H1 (cell line): Measurements from ENCODE around the gene TNNT1. TPM values are rescaled to one million over a fixed set of nuclear protein-coding genes. Genes with fewer than 3 reads are reported as not detected.
A peak's percentile ranks its signal among the peaks of the same experiment; 100 is the strongest.

ENCODE experiments used
- CTCF ChIA-PET: fragments of 300-600 bp; sonication (Branson Sonifier 250); formaldehyde crosslinking; loops from one replicate; lab custom pipeline; 2021; ENCODE audit not compliant: partially characterized antibody; lab: Charles Lee
- POLR2A ChIA-PET: fragments of 300-600 bp; sonication (Branson Sonifier 250); formaldehyde crosslinking; loops from one replicate; lab custom pipeline; 2021; ENCODE audit warnings: inconsistent platforms; ENCODE audit not compliant: partially characterized antibody; lab: Charles Lee
- DNase-seq, 2 experiments: peaks; one replicate each; pipeline versions ENCODE4 v3.0.0 to v3.0.0-alpha.2; 2010 to 2022; ENCODE audit warnings: low spot score in 2 of 2, low read depth in 1 of 2, mixed read lengths in 1 of 2
- FAIRE-seq: peaks from 2 replicates; lab custom pipeline; 2011; peaks lifted over from hg19 to GRCh38; lab: Jason Lieb, UNC
- H2AFZ ChIP-seq: 2 replicates; pipeline ENCODE4 v1.8.1; 2012; ENCODE audit warnings: low read length, inconsistent platforms
- H2AK5ac ChIP-seq: 2 replicates; pipeline ENCODE4 v1.6.1; 2013; ENCODE audit warnings: low read depth, low read length
- H2BK120ac ChIP-seq: replicated peaks from 2 replicates; pipeline ENCODE3; 2013; ENCODE audit warnings: low read depth, low read length, inconsistent platforms
- H2BK12ac ChIP-seq: 2 replicates; pipeline ENCODE4 v1.6.1; 2013; ENCODE audit warnings: low read depth, low read length
- H2BK15ac ChIP-seq: 2 replicates; pipeline ENCODE4 v1.6.1; 2013; ENCODE audit warnings: low read length
- H2BK20ac ChIP-seq: 2 replicates; pipeline ENCODE4 v1.6.1; 2013; ENCODE audit warnings: low read length
- H2BK5ac ChIP-seq: 2 replicates; pipeline ENCODE4 v1.6.1; 2013; ENCODE audit warnings: low read depth, low read length
- H3K14ac ChIP-seq: 2 replicates; pipeline ENCODE4 v1.6.1; 2013; ENCODE audit warnings: inconsistent platforms; ENCODE audit not compliant: insufficient read length
- H3K18ac ChIP-seq: 2 replicates; pipeline ENCODE4 v1.6.1; 2013; ENCODE audit warnings: low read length; ENCODE audit errors: extremely low read depth
- H3K23ac ChIP-seq: 2 replicates; pipeline ENCODE4 v1.6.1; 2013; ENCODE audit warnings: inconsistent platforms; ENCODE audit not compliant: insufficient read length
- H3K23me2 ChIP-seq: 2 replicates; pipeline ENCODE4 v1.6.1; 2013; ENCODE audit warnings: low read depth, low read length
- H3K27ac ChIP-seq: 2 replicates; pipeline ENCODE4 v1.6.1; 2011; ENCODE audit warnings: low read depth, low read length, inconsistent platforms
- H3K27me3 ChIP-seq, 4 experiments: replicated peaks in 1 of 4; 1 replicate in 1 of 4; 2 replicates in 3 of 4; pipeline versions ENCODE4 v1.6.1 to v1.8.1; 2011 to 2013; ENCODE audit warnings: low read length in 3 of 4, mild to moderate bottlenecking in 3 of 4, inconsistent platforms in 2 of 4, mixed read lengths in 2 of 4, moderate library complexity in 1 of 4; ENCODE audit not compliant: control insufficient read depth in 3 of 4, insufficient read depth in 3 of 4; ENCODE audit errors: extremely low read depth in 1 of 4
- H3K36me3 ChIP-seq, 4 experiments: 2 replicates each; pipeline versions ENCODE4 v1.6.1 to v1.8.1; 2011 to 2013; ENCODE audit warnings: mild to moderate bottlenecking in 4 of 4, low read length in 3 of 4, moderate library complexity in 2 of 4, control low read depth in 1 of 4, inconsistent platforms in 1 of 4; ENCODE audit not compliant: insufficient read depth in 4 of 4, control insufficient read depth in 2 of 4
- H3K4ac ChIP-seq: replicated peaks from 2 replicates; pipeline ENCODE3; 2013; ENCODE audit warnings: low read length, low read depth, mixed read lengths, inconsistent platforms; ENCODE audit not compliant: insufficient read length
- H3K4me1 ChIP-seq, 4 experiments: replicated peaks in 1 of 4; 1 replicate in 1 of 4; 2 replicates in 3 of 4; pipeline versions ENCODE4 v1.6.1 to v1.8.1; 2011 to 2013; ENCODE audit warnings: low read length in 3 of 4, inconsistent platforms in 2 of 4, mixed read lengths in 1 of 4; ENCODE audit not compliant: insufficient read depth in 4 of 4, control insufficient read depth in 3 of 4
- H3K4me2 ChIP-seq, 2 experiments: 2 replicates each; pipeline versions ENCODE4 v1.6.1 to v1.8.1; 2011 to 2013; ENCODE audit warnings: low read depth in 2 of 2, low read length in 2 of 2, control low read depth in 1 of 2, inconsistent platforms in 1 of 2, mild to moderate bottlenecking in 1 of 2; ENCODE audit not compliant: insufficient read depth in 1 of 2
- H3K4me3 ChIP-seq, 4 experiments: fragments of 200-600, 300-600 bp in 1 of 4; sonication (generic), shearing (Covaris generic), sonication (Bioruptor Twin) in 1 of 4; 2 replicates each; pipeline versions ENCODE4 v1.5.1 to v1.8.1; 2011 to 2016; ENCODE audit warnings: low read length in 4 of 4, low read depth in 3 of 4, control low read depth in 2 of 4, inconsistent platforms in 2 of 4, mild to moderate bottlenecking in 2 of 4, mixed read lengths in 1 of 4, moderate library complexity in 1 of 4; ENCODE audit not compliant: insufficient read depth in 2 of 4; ENCODE audit errors: extremely low read depth in 1 of 4
- H3K56ac ChIP-seq: replicated peaks from 2 replicates; pipeline ENCODE3; 2013; ENCODE audit warnings: low read depth, mild to moderate bottlenecking, mixed read lengths, low read length, inconsistent platforms; ENCODE audit not compliant: insufficient read length
- H3K79me1 ChIP-seq: 2 replicates; pipeline ENCODE4 v1.6.1; 2013; ENCODE audit warnings: low read depth, low read length, control low read depth
- H3K79me2 ChIP-seq, 2 experiments: 2 replicates each; pipeline versions ENCODE4 v1.6.1 to v1.8.1; 2012 to 2013; ENCODE audit warnings: low read length in 2 of 2, mild to moderate bottlenecking in 2 of 2, inconsistent platforms in 1 of 2; ENCODE audit not compliant: insufficient read depth in 2 of 2, control insufficient read depth in 1 of 2
- H3K9ac ChIP-seq, 4 experiments: replicated peaks in 1 of 4; 1 replicate in 1 of 4; 2 replicates in 3 of 4; pipeline versions ENCODE4 v1.6.1 to v1.8.1; 2011 to 2013; ENCODE audit warnings: low read depth in 3 of 4, low read length in 3 of 4, control low read depth in 2 of 4, mild to moderate bottlenecking in 2 of 4, moderate library complexity in 2 of 4, inconsistent platforms in 1 of 4; ENCODE audit errors: extremely low read depth in 1 of 4
- H3K9me3 ChIP-seq, 2 experiments: 2 replicates each; pipeline versions ENCODE4 v1.6.1 to v1.8.1; 2012 to 2013; ENCODE audit warnings: mild to moderate bottlenecking in 2 of 2, moderate library complexity in 2 of 2, control low read depth in 1 of 2, inconsistent platforms in 1 of 2, low read depth in 1 of 2, low read length in 1 of 2, mixed read lengths in 1 of 2; ENCODE audit not compliant: insufficient read depth in 2 of 2
- H4K20me1 ChIP-seq, 2 experiments: replicated peaks in 1 of 2; 2 replicates each; pipeline versions ENCODE3 to v1.8.1; 2011 to 2013; ENCODE audit warnings: inconsistent platforms in 2 of 2, low read length in 2 of 2, mild to moderate bottlenecking in 1 of 2; ENCODE audit not compliant: insufficient read depth in 2 of 2, control insufficient read depth in 1 of 2
- H4K5ac ChIP-seq: 2 replicates; pipeline ENCODE4 v1.6.1; 2013; ENCODE audit warnings: low read length, low read depth, mixed read lengths, inconsistent platforms; ENCODE audit not compliant: insufficient read length
- H4K8ac ChIP-seq: 2 replicates; pipeline ENCODE4 v1.8.0; 2013; ENCODE audit warnings: mild to moderate bottlenecking, moderate library complexity, low read length, inconsistent platforms; ENCODE audit not compliant: insufficient read depth; ENCODE audit errors: extremely low read depth
- H4K91ac ChIP-seq: replicated peaks from 2 replicates; pipeline ENCODE3; 2013; ENCODE audit warnings: low read length, mixed read lengths, inconsistent platforms; ENCODE audit not compliant: insufficient read length
- CBX8 ChIP-seq: fragments of 300-800, 300-1000 bp; sonication (generic); IDR thresholded peaks from 2 replicates; pipeline ENCODE4 v1.7.1; 2016; ENCODE audit warnings: low read depth, low read length, borderline replicate concordance
- CTCF ChIP-seq, 3 experiments: IDR thresholded peaks; 1 replicate in 2 of 3; 2 replicates in 1 of 3; pipeline versions ENCODE4 v1.5.1 to v1.6.1; 2011; ENCODE audit warnings: low read length in 3 of 3, mild to moderate bottlenecking in 3 of 3, inconsistent platforms in 2 of 3, low read depth in 1 of 3, moderate library complexity in 1 of 3; ENCODE audit not compliant: insufficient read depth in 1 of 3; ENCODE audit errors: control extremely low read depth in 1 of 3
- EGR1 ChIP-seq: IDR thresholded peaks from 2 replicates; pipeline ENCODE4 v1.6.1; 2011; ENCODE audit warnings: low read depth, low read length, borderline replicate concordance
- RAD21 ChIP-seq, 2 experiments: IDR thresholded peaks in 1 of 2; conservative IDR thresholded peaks in 1 of 2; 2 replicates each; pipeline ENCODE4 v1.6.1; 2011; ENCODE audit warnings: low read depth in 2 of 2, low read length in 2 of 2, improper control_type of control experiment in 1 of 2, inconsistent platforms in 1 of 2, mild to moderate bottlenecking in 1 of 2, moderate library complexity in 1 of 2
- SP1 ChIP-seq: IDR thresholded peaks from 2 replicates; pipeline ENCODE4 v1.6.1; 2011; ENCODE audit warnings: low read depth, low read length
- TCF12 ChIP-seq: IDR thresholded peaks from 2 replicates; pipeline ENCODE4 v1.6.1; 2011; ENCODE audit warnings: low read depth, mild to moderate bottlenecking, low read length
- ZNF274 ChIP-seq: IDR thresholded peaks from 2 replicates; pipeline ENCODE4 v1.7.0; 2012; ENCODE audit warnings: low read length, borderline replicate concordance; ENCODE audit errors: extremely low read depth
- WGBS, 2 experiments: shearing (Covaris generic) in 1 of 2; methylation state at CpG; one replicate each; pipeline versions ENCODE4 v1.1.6 to v1.1.7; 2013 to 2015; ENCODE audit warnings: low lambda C conversion rate in 2 of 2, mixed read lengths in 2 of 2, inconsistent platforms in 1 of 2, low coverage in 1 of 2, missing lambda C conversion rate in 1 of 2; ENCODE audit not compliant: insufficient replicate concordance in 2 of 2, insufficient coverage in 1 of 2, insufficient read length in 1 of 2; ENCODE audit errors: extremely low coverage in 1 of 2, missing lambda C conversion rate in 1 of 2; 5-methylcytosine and 5-hydroxymethylcytosine counted together
- polyA plus RNA-seq, 7 experiments: library from polyadenylated mRNA; depleted of rRNA in 3 of 7; stranded (reverse) in 5 of 7; unstranded in 2 of 7; fragments of >200 nt in 5 of 7; fragments of 200-250 nt in 2 of 7; gene quantifications; 1 replicate in 5 of 7; 2 replicates in 1 of 7; 4 replicates in 1 of 7; pipeline versions ENCODE4 v1.2.1 to v1.2.3, GENCODE V29; 2011 to 2013; ENCODE audit warnings: missing spikeins in 2 of 7, mixed read lengths in 2 of 7
- total RNA-seq: library from RNA; stranded (reverse); fragmentation: NEBNext Ultra II Directional; extraction: Animal tissue kit (Norgen Biotek cat#: 25700); gene quantifications from 2 replicates; pipeline ENCODE4 v1.2.1, GENCODE V29; 2021

The TNNT1 gene
- total and polyA plus RNA-seq, 2 of the 8 experiments (the other 6 are each of a cell fraction or from before 2014, with no cell fraction given): 69.6 to 107 TPM

DNA sequence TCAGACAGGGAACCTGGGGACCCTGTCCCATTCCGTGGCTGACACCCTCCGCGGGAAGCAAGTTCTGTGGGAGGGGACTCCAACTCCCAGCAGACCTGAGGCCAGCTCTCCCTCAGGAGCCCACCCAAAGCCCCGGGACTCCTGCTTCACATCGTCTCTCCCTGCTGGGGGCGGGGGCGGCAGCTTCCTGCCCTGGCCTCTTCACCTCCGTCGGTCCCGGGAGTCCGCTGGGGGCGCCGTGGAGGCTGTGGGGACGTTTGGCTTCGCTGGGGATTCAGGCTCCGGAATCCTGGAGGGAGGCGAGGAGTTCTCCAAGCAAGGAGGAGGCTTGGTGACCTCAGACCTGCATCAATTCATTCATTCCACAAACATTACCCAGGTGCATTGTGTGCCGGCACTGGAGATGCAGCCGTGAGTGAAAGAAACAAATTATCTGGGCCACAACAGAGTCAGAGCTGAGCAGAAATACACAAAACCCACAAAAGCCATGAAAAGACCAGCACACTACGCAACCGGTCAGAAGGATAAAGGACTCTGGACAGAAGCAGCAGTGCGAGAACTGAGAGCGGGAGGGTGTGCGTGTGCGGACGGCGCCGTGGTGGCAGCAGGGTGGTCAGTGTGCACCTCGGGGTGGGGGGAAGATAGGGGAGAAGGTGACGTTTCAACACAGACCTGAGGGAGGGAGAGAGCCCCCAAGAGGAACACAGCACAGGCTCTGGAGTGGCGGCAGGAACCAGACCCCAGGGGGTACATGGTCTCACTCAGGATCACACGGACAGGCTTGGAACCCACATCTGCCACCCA is 54.3 kb downstream of the TNNT1 start:
- Histone ChIP-seq H3K4me1 (peaks cover 3 to 31% (median 23%) of the 10 kb centered on the region in 4 experiments), H3K27ac (no peak overlapping the region), H2BK120ac (no peak overlapping the region), H2BK15ac (peak overlapping the region; percentile 6; the same call in 1 of the 2 replicates), H3K4ac (no peak overlapping the region), H3K27me3 (0 out of 7 replicates have a peak, but pooled peaks cover 0 to 3% (median 0%) of the 10 kb centered on the region in 4 experiments), H2AK5ac (no peak overlapping the region), H3K23ac (no peak overlapping the region), H2BK5ac (peak overlapping the region; percentile 80; the same call in 1 of the 2 replicates), H3K4me3 (peak overlapping the region in 1 of 4 experiments; percentile 18; a peak in 1 of 8 replicates), H2BK20ac (no peak overlapping the region), H2AFZ (no peak overlapping the region), H4K8ac (peak overlapping the region; percentile 87; the same call in 1 of the 2 replicates), H2BK12ac (peak overlapping the region; percentile 40; the same call in 1 of the 2 replicates), H3K23me2 (peaks cover 6% of the 10 kb centered on the region; the same call in 1 of the 2 replicates), H3K9ac (peak overlapping the region in 2 of 4 experiments; percentile 2 to 21; a peak in 3 of 7 replicates), H3K79me2 (no peaks in the 10 kb centered on the region), H3K4me2 (peak overlapping the region; percentile 24 to 40; a peak in 2 of 4 replicates), H3K9me3 (no peaks in the 10 kb centered on the region), H3K36me3 (peaks cover 0 to 5% (median 2%) of the 10 kb centered on the region in 4 experiments; a peak in 2 of 8 replicates), H4K5ac (no peak overlapping the region), H4K20me1 (peaks cover 13 to 15% of the 10 kb centered on the region in 2 experiments), H3K56ac (peak overlapping the region; percentile 64), H3K79me1 (no peaks in the 10 kb centered on the region), H3K18ac (no peak overlapping the region; the same call in none of the 2 replicates), H4K91ac (peak overlapping the region; percentile 55), H3K14ac (no peak overlapping the region)
- FAIRE-seq (no peak), DNase-seq (peak in 1 of 2 experiments; percentile 86)
- ChIA-PET POLR2A (interaction anchor here (0.8 to 3.1 kb wide), 8 partner anchors 8 to 631 kb away, joined by 3 to 19 read pairs (median 4); partner anchors contain the start of genes LENG9, PPP1R12C and TMEM238), CTCF (interaction anchor here (0.7 to 1.6 kb wide), 12 partner anchors 9 to 382 kb away, joined by 3 to 6 read pairs (median 3); no protein-coding TSS in a partner anchor)
- WGBS, 2 experiments: 76% methylated on average over 31 of the region's 32 CpGs; no CpG with 5 or more reads in 1 of the 2 experiments
- no peak for TF ChIP-seq SP1
- no peak for TF ChIP-seq CBX8
- no peak for TF ChIP-seq TCF12
- TF ChIP-seq CTCF (IDR thresholded peaks at IDR 0.05; ENCODE audit: control extremely low read depth in 1 of 3, insufficient read depth in 1 of 3, low read depth in 1 of 3, low read length in 3 of 3): peak; percentile 48 to 63 (median 54)
- no peak; the same call in 1 of the 2 replicates for TF ChIP-seq EGR1
- TF ChIP-seq RAD21 (IDR thresholded peaks at IDR 0.05 in 1 of 2, conservative IDR thresholded peaks at IDR 0.05 in 1 of 2; ENCODE audit: low read depth in 2 of 2, low read length in 2 of 2): peak; percentile 20 to 46; a peak in 1 of 4 replicates
- TF ChIP-seq ZNF274: no peak
